HG02943 (cell line): ENCODE measurements around the gene GALNT9.
"Not testable (repeated sequence)": the region's sequence is repeated elsewhere in the genome, so short reads cannot be mapped to it uniquely, and the experiment has no call there.

Source experiments
- ATAC-seq: cut with Tn5 transposase; IDR thresholded peaks from one replicate; pipeline ENCODE4 v1.9.1; 2021; ENCODE audit warnings: mild to moderate bottlenecking, low read depth, moderate library complexity; ENCODE audit not compliant: unreplicated experiment

GALNT9 gene

DNA sequence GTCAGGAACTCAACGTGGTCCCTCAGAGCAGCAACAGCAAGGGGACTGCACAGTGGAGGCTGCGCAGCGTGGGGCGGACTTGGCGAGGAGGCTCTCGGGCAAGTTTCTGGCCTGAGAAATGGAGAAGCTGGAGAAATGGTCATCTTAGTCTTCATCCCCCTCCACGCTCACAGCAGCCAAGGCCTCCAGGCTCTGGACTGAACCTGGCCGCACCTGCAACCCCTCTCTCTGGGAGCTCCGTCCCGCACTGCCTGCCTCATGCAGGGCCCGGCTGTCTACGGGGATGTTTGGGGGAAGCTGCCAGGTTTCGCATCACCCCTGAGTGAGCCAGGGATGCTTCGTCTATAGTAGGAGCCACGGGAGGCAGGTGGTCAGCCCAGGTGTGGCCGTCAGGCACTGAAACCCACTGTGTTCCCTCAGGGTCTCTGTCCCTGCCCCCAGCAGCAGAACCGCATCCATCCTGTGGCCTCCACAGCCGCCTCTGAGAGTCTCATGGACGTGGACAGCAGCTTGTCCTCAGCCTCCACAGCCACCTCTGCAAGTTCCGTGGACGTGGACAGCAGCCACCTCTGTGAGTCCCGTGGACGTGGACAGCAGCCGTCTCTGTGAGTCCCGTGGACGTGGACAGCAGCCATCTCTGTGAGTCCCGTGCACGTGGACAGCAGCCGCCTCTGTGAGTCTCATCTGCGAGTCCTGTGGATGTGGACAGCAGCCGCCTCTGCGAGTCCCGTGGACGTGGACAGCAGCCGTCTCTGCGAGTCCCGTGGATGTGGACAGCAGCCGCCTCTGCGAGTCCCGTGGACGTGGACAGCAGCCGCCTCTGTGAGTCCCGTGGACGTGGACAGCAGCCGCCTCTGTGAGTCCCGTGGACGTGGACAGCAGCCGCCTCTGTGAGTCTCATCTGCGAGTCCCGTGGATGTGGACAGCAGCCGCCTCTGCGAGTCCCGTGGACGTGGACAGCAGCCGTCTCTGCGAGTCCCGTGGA, 29.1 kb upstream of the GALNT9 start:
- not testable (repeated sequence) for ATAC-seq

- no peak for ATAC-seq
These were observed 28.3 kb upstream of the GALNT9 start for GRCh38 chr12:132357623-132358186.

DNA sequence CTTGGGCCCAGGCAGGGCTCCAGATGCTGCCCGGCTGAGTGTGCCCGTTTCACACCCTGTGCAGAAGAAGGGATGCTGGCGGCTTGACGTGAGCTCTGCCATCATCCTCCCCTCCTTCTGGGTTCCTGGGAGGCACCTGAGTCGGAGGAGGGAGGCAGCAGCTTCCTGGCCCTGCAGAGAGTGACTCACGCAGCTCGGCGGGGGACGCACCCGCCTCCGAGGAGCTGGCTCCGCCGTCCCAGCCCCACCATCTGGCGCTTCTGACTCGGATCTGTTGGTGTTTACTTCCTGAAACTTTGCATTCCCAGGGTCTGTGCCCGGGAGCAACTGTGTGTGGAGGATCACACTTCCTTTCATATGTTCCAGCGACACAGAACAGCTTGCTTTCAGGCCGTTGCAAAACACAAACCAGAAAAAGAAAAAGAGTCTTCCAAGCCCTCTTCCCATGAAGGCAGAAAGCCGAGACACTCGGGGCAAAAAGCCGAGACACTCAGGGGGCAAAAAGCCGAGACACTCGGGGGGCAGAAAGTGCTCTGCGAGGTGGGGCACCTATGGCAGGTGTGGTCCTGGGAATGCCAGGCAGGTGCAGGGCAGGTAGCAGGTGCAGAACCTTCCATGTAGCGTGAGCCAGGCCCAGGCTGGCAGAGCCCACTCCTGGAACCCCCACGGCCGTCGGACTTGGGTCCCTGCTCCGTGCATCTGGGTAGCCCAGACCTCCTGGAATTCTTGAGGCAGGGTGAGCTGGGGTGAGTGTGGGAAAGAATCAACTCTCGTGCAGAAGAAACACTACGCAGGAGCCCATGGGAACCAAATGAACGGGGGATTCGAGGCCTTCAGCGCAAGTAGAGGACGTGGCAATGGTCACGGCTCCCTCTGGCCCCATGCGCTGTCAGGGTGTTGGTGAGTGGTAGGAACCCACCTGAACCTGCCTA, 27.6 kb upstream of the GALNT9 start:
- no peak for ATAC-seq

GRCh38 chr12:132355742-132356681, 26.6 kb upstream of the GALNT9 start:
- no peak for ATAC-seq

DNA sequence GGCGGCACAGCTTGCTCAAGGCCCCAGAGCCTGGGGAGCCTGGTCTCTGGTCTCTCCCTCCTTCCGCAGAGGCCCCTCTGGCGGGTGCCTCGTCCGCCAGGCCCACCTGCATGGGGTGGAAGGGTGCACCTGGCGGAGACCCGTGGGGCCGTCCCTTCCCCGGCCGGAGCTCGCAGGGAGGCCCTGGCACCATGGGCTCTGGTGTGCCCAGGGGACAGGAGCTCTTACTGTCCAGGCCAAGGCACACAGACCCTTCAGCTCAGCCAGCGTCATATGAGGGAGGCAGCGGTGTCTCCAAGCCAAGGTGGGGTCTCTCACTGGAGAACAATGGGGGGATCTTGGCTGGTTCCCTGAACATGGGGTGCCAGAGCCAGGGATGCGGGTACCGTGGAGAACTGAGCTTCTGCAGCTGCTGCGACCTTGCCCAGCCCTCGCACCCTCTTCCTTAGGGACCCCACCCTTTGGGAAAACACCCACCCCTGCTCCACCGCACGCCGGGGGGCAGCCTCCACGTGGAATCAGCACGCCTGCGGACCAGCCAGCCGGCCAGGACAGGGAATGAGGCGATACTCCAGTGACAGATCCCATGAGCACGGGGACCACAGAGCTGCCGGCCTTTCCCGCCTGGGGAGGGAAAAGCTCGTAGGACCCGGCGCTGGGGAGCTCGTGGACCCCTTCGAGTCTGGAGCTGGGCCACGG, 25.7 kb upstream of the GALNT9 start:
- ATAC-seq, result no peak

DNA sequence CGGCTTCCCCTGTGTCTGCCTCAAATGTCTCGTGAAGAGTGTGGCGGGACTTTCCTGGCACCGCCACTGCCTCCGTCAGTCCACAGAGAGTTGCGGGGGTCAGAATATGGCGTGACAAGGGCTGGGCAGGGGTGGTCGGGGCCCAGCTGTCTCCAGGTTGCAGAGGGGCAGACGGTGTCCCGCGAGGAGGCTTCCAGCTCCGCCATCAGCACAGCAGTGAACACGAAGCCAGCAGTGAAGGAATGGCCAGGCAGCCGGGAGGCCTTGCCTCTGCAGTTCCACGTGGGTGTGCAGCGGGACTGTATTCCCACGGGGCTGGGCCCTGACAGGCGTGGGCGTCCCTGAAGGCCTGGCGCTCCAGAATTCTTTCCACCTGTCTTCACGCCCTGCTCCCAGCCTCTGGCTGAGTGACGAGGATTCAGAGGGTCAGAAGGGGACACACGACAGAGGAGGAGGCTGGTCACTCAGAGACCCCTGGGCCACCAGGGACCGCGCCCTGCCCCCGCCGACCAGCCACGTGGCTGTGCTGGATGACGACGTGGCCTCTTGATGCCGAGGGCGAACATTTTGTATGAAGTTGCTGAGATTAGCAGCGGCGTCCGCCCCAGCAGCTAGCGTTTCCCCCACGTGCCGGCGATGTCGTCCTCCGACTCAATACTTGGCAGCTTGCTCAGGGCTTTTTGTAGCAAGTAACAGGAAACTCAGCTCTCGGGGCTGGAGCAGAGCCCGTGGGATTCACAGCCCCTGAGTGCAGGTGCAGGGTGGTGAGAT, 25.0 kb upstream of the GALNT9 start:
- ATAC-seq, result no peak

GRCh38 chr12:132353811-132354210, 24.4 kb upstream of the GALNT9 start:
- ATAC-seq, result no peak

DNA sequence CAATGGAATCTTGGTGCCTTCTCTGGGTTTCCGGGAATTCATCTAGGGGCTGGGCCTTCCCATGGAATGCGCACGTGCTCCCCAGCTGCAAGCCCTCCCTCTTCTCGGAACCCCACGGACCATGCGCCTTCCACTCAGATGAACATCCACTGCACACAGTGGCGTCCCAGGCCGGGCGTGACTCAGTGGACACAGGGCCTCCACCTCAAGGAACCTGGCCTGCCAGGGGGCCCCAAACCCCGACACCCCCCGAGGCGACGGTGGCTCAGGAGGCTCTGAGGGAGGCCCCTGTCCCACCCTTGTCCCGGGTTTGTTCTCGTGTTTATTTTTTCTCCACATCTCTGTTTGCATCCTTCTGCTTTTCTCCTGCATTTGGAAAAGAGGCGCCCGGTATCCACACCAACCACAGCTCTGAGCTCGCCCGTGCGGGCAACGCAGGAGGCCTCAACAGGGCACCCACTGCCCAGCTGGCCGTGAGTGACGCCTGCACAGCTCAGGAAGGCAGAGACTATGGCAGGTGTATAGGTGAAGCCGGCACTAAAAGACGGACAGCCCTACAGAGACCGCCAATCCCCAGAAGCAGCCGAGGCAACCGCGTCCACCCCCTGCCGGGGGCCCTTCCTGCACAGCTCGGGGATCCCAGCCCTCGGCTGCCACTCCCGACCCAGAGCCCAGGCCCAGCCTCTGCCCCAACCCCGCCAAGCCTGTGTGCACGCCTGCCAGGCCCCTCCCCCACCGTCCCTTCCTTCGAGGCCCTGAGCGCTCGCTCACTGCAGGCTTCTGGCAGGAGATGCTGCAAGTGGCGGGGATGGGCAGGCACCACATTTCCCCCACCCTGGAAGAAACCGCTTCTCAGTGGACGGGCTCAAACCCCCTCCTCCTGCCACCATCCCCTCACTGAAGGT, 23.8 kb upstream of the GALNT9 start:
- ATAC-seq, result no peak

DNA sequence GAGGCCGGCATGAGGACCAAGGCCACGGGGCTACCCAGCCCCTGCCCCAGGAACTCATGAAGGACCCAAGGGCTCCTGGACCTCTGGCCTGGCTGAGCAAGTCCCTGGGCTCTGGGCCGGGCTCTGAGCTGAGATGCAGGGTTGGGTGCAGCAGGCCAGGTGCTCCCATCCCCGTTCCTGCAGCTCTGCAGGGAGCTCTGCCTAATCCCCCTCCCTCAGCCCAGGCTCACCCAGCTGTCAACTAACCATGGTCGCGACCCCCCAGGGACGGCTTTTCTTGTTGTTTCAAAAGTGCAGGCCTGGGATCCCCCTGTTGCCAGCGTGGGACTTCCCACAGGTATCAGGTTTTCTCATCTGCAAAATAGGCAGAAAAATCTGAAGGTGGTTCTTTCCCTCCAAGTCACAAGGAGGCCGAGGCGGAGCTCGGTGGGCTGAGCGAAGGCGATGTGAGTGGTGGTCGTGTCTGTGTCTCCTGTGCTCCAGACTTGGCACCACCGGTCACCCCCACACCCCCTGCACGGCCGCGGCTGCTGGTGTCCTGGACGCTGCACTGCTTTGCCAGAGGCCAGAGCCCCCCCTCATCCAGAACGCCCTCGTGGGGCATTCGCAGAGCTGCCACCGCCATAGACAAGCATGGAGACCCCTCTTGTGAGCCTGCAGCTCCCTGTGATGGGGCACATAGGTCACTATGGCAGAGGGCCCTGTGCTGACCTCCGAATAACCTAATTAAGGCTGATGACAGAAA, 22.5 kb upstream of the GALNT9 start:
- ATAC-seq, result no peak

DNA sequence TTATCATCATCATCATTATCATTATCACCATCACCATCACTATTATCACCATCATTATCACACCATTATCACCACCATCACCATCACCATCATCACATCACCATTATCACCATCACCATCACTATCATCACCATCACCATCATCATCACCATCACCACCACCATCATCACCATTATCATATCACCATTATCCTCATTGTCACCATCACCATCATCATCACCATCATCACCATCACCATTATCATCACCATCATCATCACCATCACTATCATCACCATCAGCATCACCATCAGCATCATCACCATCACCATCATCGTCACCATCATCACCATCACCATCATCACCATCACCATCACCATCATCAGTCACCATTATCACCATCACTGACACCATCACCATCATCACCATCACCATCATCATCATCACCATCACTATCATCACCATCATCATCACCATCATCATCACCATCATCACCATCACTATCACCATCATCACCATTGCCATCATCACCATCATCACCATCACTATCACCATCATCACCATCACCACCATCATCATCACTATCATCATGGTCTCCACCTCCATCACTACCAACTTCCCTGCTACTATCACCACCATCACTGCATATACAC, 20.2 kb upstream of the GALNT9 start:
- no peak for ATAC-seq

GRCh38 chr12:132348176-132348575, 18.8 kb upstream of the GALNT9 start:
- ATAC-seq, result no peak

- ATAC-seq, result no peak
These were observed 17.9 kb upstream of the GALNT9 start for GRCh38 chr12:132347176-132347855.

- no peak for ATAC-seq
These were observed 17.2 kb upstream of the GALNT9 start for GRCh38 chr12:132346471-132347175.

GRCh38 chr12:132345561-132346200, 16.3 kb upstream of the GALNT9 start:
- no peak for ATAC-seq

GRCh38 chr12:132345126-132345525, 15.7 kb upstream of the GALNT9 start:
- no peak for ATAC-seq
